CD4-positive, alpha-beta T cell treated with Interleukin-17A for 1 hour (primary cell): Measurements from ENCODE around the gene PLCB1.

ENCODE experiments used
- DNase-seq: peaks from one replicate; pipeline ENCODE4 v3.0.0-alpha.2; 2020

PLCB1 gene

GRCh38 chr20:8932192-8933165, 800.4 kb downstream of the PLCB1 start:
- DNase-seq = no peak

- no peak for DNase-seq
Measured at GRCh38 chr20:8933381-8933807, 801.3 kb downstream of the PLCB1 start.

DNA sequence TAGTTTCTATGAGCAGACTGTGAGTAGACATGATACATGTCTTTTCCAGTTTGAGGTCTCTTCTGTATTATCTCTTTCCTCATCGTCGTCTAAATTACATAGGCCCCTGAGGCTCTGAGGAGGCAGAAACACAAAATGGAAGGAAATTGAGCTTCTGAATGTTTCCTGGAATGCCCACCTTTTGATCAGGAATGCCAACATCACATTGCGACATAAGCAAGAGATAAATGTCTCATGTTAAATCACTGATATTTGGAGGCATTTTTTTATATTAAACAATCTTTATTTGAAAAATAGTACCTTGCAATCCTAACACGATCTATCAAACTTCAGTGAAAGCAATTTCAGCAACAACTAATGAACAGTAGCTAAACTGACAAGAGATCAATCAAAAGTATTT, 802.3 kb downstream of the PLCB1 start:
- DNase-seq = no peak
